Adrenal gland (tissue), 5 donors: ENCODE results near the gene LRRC28.

Source experiments
- POLR2A ChIP-seq, 2 donors: fragments of 450-650 bp; IDR thresholded peaks; one replicate each; pipeline ENCODE4 v1.6.1; 2017; ENCODE audit warnings: antibody characterized with exemption in 2 of 2, mild to moderate bottlenecking in 2 of 2, moderate library complexity in 1 of 2
- TF ChIP-seq, protein P1 (sequence below), 6 experiments: fragments of 450-650 bp in 4 of 6; fragments of 200-600 bp in 2 of 6; sonication (generic) in 1 of 6; IDR thresholded peaks; 1 replicate in 5 of 6; 2 replicates in 1 of 6; pipeline versions ENCODE4 v1.5.1 to v1.8.0; 2016 to 2021; ENCODE audit warnings: antibody characterized with exemption in 6 of 6, mild to moderate bottlenecking in 2 of 6, moderate library complexity in 1 of 6
- donor health status: DM: no; HTN: no; CAD: no.

DNA sequence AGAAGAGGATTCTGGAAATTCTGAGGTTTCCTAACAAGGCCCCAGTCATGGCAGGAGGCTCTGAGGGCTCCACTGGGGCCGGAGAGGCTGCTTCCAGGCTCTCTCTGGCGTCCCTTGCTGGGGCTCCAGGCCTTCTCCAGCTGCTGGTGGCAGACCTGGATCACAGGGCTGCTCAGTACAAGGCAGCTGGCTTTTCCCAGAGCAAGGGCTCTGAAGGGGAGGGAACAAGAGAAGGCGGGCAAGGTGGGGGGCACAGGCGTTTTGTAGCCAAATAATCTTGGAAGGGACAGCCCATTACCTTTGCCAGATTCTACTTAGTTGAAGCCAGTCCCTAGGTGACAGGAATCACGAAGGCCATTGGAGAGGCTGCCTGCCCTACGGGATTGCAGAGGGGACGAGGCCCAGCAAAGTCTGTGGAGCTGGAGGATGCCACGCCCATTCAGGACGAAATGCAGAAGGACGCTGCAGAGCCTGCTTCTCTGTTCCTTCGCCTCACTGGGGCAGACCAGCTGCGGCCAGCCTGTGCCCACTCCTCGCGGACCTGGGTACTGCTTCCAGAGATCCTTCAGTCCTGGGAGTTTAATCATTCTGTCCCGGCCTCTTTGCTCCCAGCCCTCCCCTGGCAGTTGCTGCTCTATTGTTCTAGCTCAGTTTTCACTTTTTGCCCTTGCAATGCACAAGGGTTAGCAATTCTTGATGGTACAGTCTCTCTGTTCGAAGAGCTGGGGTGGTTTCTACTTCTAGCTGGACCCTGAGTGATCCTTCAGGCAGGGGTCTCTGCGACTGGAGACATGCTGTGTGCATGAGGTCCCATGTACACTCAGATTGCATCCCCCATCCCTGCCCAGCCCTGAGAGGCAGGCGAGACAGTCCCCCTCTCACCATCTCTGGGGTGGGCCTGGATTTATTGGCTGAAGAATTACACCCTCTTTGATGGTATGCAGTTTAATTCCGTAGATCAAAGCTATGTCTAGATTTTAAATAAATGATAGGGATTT is 165.2 kb downstream of the LRRC28 start:
- TF ChIP-seq, protein P1, sequence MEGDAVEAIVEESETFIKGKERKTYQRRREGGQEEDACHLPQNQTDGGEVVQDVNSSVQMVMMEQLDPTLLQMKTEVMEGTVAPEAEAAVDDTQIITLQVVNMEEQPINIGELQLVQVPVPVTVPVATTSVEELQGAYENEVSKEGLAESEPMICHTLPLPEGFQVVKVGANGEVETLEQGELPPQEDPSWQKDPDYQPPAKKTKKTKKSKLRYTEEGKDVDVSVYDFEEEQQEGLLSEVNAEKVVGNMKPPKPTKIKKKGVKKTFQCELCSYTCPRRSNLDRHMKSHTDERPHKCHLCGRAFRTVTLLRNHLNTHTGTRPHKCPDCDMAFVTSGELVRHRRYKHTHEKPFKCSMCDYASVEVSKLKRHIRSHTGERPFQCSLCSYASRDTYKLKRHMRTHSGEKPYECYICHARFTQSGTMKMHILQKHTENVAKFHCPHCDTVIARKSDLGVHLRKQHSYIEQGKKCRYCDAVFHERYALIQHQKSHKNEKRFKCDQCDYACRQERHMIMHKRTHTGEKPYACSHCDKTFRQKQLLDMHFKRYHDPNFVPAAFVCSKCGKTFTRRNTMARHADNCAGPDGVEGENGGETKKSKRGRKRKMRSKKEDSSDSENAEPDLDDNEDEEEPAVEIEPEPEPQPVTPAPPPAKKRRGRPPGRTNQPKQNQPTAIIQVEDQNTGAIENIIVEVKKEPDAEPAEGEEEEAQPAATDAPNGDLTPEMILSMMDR (IDR thresholded peaks at IDR 0.05): no peak
- no peak for TF ChIP-seq POLR2A (IDR thresholded peaks at IDR 0.05)
